ENCODE results near the gene EIF4G3. TPM values are rescaled to one million over a fixed set of nuclear protein-coding genes. Genes with fewer than 3 reads are reported as not detected.

EIF4G3 gene
- total RNA-seq, 1 donor from 2014 or later: 43.0 TPM

DNA sequence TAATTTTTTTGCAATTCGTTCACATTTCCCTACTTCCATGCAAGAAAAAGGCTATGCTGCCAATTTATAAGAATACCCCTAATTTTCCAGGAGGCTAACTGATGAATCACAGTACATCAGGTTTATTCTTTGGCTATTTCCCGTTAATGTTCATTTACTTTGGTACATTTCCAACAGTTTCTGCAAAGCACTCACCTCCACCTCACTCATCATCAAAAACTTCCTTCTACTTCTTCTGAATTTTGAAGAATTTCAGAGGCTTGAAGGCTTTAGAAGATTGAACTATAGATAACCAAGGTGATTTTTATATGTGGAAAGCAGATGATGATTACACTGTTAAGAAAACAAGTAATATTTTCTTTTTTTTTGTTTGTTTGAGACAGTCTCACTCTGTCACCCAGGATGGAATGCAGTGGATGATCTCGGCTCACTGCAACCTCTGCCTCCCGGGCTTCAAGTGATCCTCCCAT, 329.1 kb downstream of the EIF4G3 start:
- DNase-seq: no peak
- Histone ChIP-seq H3K9me3 (no peaks in the 10 kb centered on the region), H3K27me3 (ENCODE audit: low read depth) (no peaks in the 10 kb centered on the region), H3K36me3 (peaks cover 55% of the 10 kb centered on the region), H3K27ac (no peak overlapping the region), H3K4me1 (no peaks in the 10 kb centered on the region), H3K4me3 (no peak overlapping the region)
- ATAC-seq: peak in 1 of 2 donors; percentile 55
- intact Hi-C loops (cut with DNase I): no loop called here
- no peak for TF ChIP-seq CTCF (IDR thresholded peaks at IDR 0.05)

GRCh38 chr1:20846461-20847374, 330.0 kb downstream of the EIF4G3 start:
- H3K27ac ChIP-seq: no peak overlapping the region
- H3K27me3 ChIP-seq (ENCODE audit: low read depth): no peaks in the 10 kb centered on the region
- TF ChIP-seq CTCF (IDR thresholded peaks at IDR 0.05): no peak
- ATAC-seq (no peak), DNase-seq (no peak)
- H3K9me3 ChIP-seq: no peaks in the 10 kb centered on the region
- H3K4me3 ChIP-seq: no peak overlapping the region
- intact Hi-C loops (cut with DNase I): no loop called here
- H3K36me3 ChIP-seq: peaks cover 46% of the 10 kb centered on the region
- no peaks in the 10 kb centered on the region for H3K4me1 ChIP-seq

- Histone ChIP-seq H3K27me3 (ENCODE audit: low read depth) (no peaks in the 10 kb centered on the region), H3K9me3 (no peaks in the 10 kb centered on the region), H3K36me3 (peaks cover 12% of the 10 kb centered on the region), H3K4me3 (no peak overlapping the region), H3K4me1 (no peaks in the 10 kb centered on the region), H3K27ac (no peak overlapping the region)
- ATAC-seq: no peak
- TF ChIP-seq CTCF (IDR thresholded peaks at IDR 0.05): no peak
- no peak for DNase-seq
- intact Hi-C loops (cut with DNase I): no loop called here
Observed at GRCh38 chr1:20840731-20841130, 336.0 kb downstream of the EIF4G3 start.

GRCh38 chr1:20837554-20838192, 339.0 kb downstream of the EIF4G3 start:
- DNase-seq: no peak
- no peak for TF ChIP-seq CTCF (IDR thresholded peaks at IDR 0.05)
- intact Hi-C loops (cut with DNase I): no loop called here
- H3K27me3 ChIP-seq (ENCODE audit: low read depth): no peaks in the 10 kb centered on the region
- H3K36me3 ChIP-seq: peaks cover 17% of the 10 kb centered on the region
- no peak overlapping the region for H3K4me3 ChIP-seq
- no peaks in the 10 kb centered on the region for H3K4me1 ChIP-seq
- ATAC-seq: no peak
- H3K27ac ChIP-seq: no peak overlapping the region
- H3K9me3 ChIP-seq: no peaks in the 10 kb centered on the region

- no peak for DNase-seq
- Histone ChIP-seq H3K4me3 (no peak overlapping the region), H3K4me1 (no peaks in the 10 kb centered on the region), H3K27ac (no peak overlapping the region), H3K9me3 (no peaks in the 10 kb centered on the region), H3K27me3 (ENCODE audit: low read depth) (no peaks in the 10 kb centered on the region), H3K36me3 (peaks cover 17% of the 10 kb centered on the region)
- TF ChIP-seq CTCF (IDR thresholded peaks at IDR 0.05): no peak
- intact Hi-C loops (cut with DNase I): no loop called here
- ATAC-seq: no peak
Observed at GRCh38 chr1:20836230-20836629, 340.5 kb downstream of the EIF4G3 start.

All from lower lobe of right lung (tissue), 2 donors.